ENCODE results near the gene PPP2R5D.

GRCh38 chr6:43009124-43009523 is 24.8 kb downstream of the PPP2R5D start:
- TF ChIP-seq POLR2AphosphoS5 (IDR thresholded peaks at IDR 0.05; ENCODE audit: low read depth, low read length): no peak
- TF ChIP-seq POLR2A (IDR thresholded peaks at IDR 0.05; ENCODE audit: low read depth, low read length): no peak
- TF ChIP-seq TAF1 (IDR thresholded peaks at IDR 0.05; ENCODE audit: borderline replicate concordance, low read depth, low read length): no peak

All from GM12892 (cell line).